Measurements from ENCODE around the gene DOK6.
"Not testable (repeated sequence)": the region's sequence is repeated elsewhere in the genome, so short reads cannot be mapped to it uniquely, and the experiment has no call there.

The DOK6 gene

DNA sequence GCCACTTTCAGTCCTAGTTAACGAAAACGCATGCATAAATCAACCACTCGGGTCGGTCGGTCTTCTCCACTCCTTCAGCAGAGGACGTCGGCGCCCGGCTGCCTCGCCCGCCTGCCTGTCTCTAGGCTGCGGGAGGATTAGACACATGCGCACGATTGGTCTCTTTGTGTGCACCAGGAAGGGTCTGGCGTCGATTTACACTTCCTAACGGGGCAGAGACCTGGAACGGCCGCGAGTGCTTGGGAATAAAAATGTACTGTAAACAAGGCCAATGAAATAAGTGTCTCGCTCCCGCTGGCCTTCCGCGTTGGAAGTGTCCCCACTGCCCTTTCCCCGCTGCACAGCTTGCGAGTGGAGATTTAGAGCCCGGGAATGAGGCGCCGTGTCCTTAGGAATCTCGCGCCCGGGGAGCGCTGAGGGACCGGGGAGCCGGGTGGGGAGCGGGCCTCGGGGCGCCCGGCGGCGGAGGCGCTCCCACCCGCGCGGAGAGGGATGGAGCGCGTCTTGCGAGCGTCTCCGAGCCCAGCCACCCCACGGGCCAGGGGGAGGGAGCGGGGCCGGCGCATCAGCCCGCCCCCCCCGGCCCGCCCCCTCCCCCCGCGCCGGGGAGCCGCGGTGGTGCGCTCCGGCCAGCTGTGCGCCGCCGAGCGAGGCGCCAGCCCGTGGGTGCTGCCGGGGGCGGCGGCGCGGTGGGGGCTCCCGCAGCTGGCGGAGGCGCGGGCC, at the start of gene DOK6:
DOK6 (plus strand) TSS at position 636 of the 723 bp plus-strand sequence.
- Histone ChIP-seq H2AFZ (ENCODE audit: low read depth, low read length) (no peak within 1 kb of the TSS), H3K27me3 (ENCODE audit: low read depth, low read length) (no peaks in the 10 kb centered on the region), H3K27ac (ENCODE audit: low read length) (no peak within 1 kb of the TSS), H3K9me3 (ENCODE audit: insufficient read depth, low read length) (no peaks in the 10 kb centered on the region), H3K79me2 (ENCODE audit: low read length) (no peaks in the 10 kb centered on the region), H3K4me2 (ENCODE audit: low read length) (no peak within 1 kb of the TSS), H3K9ac (ENCODE audit: low read length) (no peak within 1 kb of the TSS), H4K20me1 (ENCODE audit: insufficient read depth, low read length) (no peaks in the 10 kb centered on the region), H3K4me1 (ENCODE audit: low read length) (no peaks in the 10 kb centered on the region), H3K4me3 (ENCODE audit: low read length) (no peak within 1 kb of the TSS), H3K36me3 (replicated peaks; ENCODE audit: low read depth, low read length) (no peaks in the 10 kb centered on the region)
- TF ChIP-seq, protein P1, sequence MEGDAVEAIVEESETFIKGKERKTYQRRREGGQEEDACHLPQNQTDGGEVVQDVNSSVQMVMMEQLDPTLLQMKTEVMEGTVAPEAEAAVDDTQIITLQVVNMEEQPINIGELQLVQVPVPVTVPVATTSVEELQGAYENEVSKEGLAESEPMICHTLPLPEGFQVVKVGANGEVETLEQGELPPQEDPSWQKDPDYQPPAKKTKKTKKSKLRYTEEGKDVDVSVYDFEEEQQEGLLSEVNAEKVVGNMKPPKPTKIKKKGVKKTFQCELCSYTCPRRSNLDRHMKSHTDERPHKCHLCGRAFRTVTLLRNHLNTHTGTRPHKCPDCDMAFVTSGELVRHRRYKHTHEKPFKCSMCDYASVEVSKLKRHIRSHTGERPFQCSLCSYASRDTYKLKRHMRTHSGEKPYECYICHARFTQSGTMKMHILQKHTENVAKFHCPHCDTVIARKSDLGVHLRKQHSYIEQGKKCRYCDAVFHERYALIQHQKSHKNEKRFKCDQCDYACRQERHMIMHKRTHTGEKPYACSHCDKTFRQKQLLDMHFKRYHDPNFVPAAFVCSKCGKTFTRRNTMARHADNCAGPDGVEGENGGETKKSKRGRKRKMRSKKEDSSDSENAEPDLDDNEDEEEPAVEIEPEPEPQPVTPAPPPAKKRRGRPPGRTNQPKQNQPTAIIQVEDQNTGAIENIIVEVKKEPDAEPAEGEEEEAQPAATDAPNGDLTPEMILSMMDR (IDR thresholded peaks at IDR 0.05; ENCODE audit: low read depth, low read length), result no peak
- no peak for TF ChIP-seq EZH2phosphoT487 (IDR thresholded peaks at IDR 0.05; ENCODE audit: low read depth)

DNA sequence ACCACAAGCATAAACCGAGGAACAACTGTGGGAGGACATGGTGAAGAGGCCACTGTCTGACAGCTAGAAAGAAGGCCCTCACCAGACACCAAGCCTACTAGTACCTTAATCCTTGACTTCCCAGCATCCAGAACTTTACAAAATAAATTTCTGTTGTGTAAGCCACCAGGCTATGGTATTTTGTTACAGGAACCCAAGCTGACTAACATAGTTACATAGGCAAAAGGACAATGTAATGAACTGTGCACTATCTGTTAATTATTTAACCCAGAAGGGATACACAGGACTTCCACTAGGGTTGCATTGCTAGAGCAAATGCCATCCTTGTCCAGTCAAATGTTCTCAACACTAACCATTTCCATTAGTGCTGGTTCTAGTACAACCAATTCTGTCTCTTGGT, 47.7 kb upstream of the DOK6 start:
- no peak for TF ChIP-seq EZH2phosphoT487 (IDR thresholded peaks at IDR 0.05; ENCODE audit: low read depth)
- TF ChIP-seq, protein P1 (IDR thresholded peaks at IDR 0.05; ENCODE audit: low read depth, low read length), result no peak
- H3K4me2 ChIP-seq (ENCODE audit: low read length), result no peak overlapping the region
- no peak overlapping the region for H3K9ac ChIP-seq (ENCODE audit: low read length)
- H3K36me3 ChIP-seq (replicated peaks; ENCODE audit: low read depth, low read length), result no peaks in the 10 kb centered on the region
- no peaks in the 10 kb centered on the region for H3K9me3 ChIP-seq (ENCODE audit: insufficient read depth, low read length)
- H4K20me1 ChIP-seq (ENCODE audit: insufficient read depth, low read length), result no peaks in the 10 kb centered on the region
- H3K4me3 ChIP-seq (ENCODE audit: low read length), result no peak overlapping the region
- no peaks in the 10 kb centered on the region for H3K4me1 ChIP-seq (ENCODE audit: low read length)
- H2AFZ ChIP-seq (ENCODE audit: low read depth, low read length), result no peak overlapping the region
- H3K79me2 ChIP-seq (ENCODE audit: low read length), result no peaks in the 10 kb centered on the region
- H3K27ac ChIP-seq (ENCODE audit: low read length), result no peak overlapping the region
- no peaks in the 10 kb centered on the region for H3K27me3 ChIP-seq (ENCODE audit: low read depth, low read length)

DNA sequence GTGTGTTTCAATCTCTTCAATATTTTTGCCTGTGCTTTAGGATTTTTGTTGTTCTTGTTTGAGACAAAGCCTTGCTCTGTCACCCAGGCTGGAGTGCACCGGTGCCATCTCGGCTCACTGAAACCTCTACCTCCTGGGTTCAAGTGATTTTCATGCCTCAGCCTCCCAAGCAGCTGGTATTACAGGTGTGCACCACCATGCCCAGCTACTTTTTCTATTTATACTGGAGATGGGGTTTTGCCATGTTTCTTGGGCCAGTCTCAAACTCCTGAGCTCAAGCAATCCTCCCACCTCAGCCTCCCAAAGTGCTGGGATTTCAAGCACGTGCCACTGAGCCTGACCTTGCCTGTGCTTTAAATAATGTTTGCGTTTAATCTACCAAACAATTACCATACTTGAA, 43.1 kb upstream of the DOK6 start:
- no peak overlapping the region for H3K4me2 ChIP-seq (ENCODE audit: low read length)
- H3K4me3 ChIP-seq (ENCODE audit: low read length), result no peak overlapping the region
- TF ChIP-seq EZH2phosphoT487 (IDR thresholded peaks at IDR 0.05; ENCODE audit: low read depth), result no peak
- no peaks in the 10 kb centered on the region for H3K4me1 ChIP-seq (ENCODE audit: low read length)
- no peak overlapping the region for H3K9ac ChIP-seq (ENCODE audit: low read length)
- H3K9me3 ChIP-seq (ENCODE audit: insufficient read depth, low read length), result no peaks in the 10 kb centered on the region
- no peaks in the 10 kb centered on the region for H3K27me3 ChIP-seq (ENCODE audit: low read depth, low read length)
- H2AFZ ChIP-seq (ENCODE audit: low read depth, low read length), result no peak overlapping the region
- H3K36me3 ChIP-seq (replicated peaks; ENCODE audit: low read depth, low read length), result peaks cover 7% of the 10 kb centered on the region
- no peaks in the 10 kb centered on the region for H4K20me1 ChIP-seq (ENCODE audit: insufficient read depth, low read length)
- no peaks in the 10 kb centered on the region for H3K79me2 ChIP-seq (ENCODE audit: low read length)
- no peak overlapping the region for H3K27ac ChIP-seq (ENCODE audit: low read length)

DNA sequence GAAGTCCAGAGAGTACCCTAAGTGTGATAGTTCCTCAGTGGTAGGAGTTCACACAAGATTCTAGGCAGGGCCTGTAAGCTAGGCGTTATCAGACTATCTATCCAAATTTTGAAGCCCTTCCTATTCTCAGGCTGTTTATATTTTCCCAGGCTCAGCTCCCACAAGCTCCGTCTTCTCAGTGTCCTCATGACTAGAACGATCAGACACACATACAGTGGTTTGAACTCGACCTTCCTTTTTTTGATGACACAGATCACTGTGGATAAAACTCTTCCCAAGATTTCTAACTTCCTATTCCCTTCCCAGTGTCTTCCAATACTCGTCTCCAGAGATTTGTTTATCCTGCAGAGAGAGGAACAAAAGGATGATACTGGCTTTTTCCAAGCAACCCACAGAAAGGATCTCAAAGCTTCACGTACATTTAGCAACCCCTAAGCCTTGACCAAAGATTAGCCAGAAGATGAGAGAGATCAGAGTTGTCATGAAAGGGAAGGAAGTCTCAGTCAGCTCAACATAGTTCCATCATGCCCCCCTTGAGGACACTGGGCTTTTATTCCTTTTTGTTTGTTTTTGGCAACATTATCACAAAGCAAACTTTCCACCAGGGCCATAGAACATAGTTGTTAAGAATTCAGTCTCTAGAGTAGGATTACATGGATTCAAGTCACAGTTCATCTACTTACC, 42.3 kb upstream of the DOK6 start:
- H3K4me2 ChIP-seq (ENCODE audit: low read length), result no peak overlapping the region
- no peak overlapping the region for H2AFZ ChIP-seq (ENCODE audit: low read depth, low read length)
- no peak overlapping the region for H3K27ac ChIP-seq (ENCODE audit: low read length)
- H3K9ac ChIP-seq (ENCODE audit: low read length), result no peak overlapping the region
- H3K4me3 ChIP-seq (ENCODE audit: low read length), result no peak overlapping the region
- TF ChIP-seq EZH2phosphoT487 (IDR thresholded peaks at IDR 0.05; ENCODE audit: low read depth), result no peak
- TF ChIP-seq, protein P1 (IDR thresholded peaks at IDR 0.05; ENCODE audit: low read depth, low read length), result no peak
- no peaks in the 10 kb centered on the region for H3K27me3 ChIP-seq (ENCODE audit: low read depth, low read length)
- H3K36me3 ChIP-seq (replicated peaks; ENCODE audit: low read depth, low read length), result peaks cover 7% of the 10 kb centered on the region
- no peaks in the 10 kb centered on the region for H3K79me2 ChIP-seq (ENCODE audit: low read length)
- no peaks in the 10 kb centered on the region for H3K9me3 ChIP-seq (ENCODE audit: insufficient read depth, low read length)
- no peaks in the 10 kb centered on the region for H4K20me1 ChIP-seq (ENCODE audit: insufficient read depth, low read length)
- H3K4me1 ChIP-seq (ENCODE audit: low read length), result no peaks in the 10 kb centered on the region

GRCh38 chr18:69359768-69360167, 40.9 kb upstream of the DOK6 start:
- not testable (repeated sequence) for H3K36me3 ChIP-seq (replicated peaks; ENCODE audit: low read depth, low read length); H3K27ac ChIP-seq (ENCODE audit: low read length); H3K4me2 ChIP-seq (ENCODE audit: low read length); H3K4me1 ChIP-seq (ENCODE audit: low read length); H3K4me3 ChIP-seq (ENCODE audit: low read length); H4K20me1 ChIP-seq (ENCODE audit: insufficient read depth, low read length); H3K9ac ChIP-seq (ENCODE audit: low read length); H2AFZ ChIP-seq (ENCODE audit: low read depth, low read length); H3K79me2 ChIP-seq (ENCODE audit: low read length); H3K9me3 ChIP-seq (ENCODE audit: insufficient read depth, low read length); H3K27me3 ChIP-seq (ENCODE audit: low read depth, low read length)

Measured in OCI-LY3 (cell line).